IMR-90 (cell line): Measurements from ENCODE around the gene CD163L1. TPM values are rescaled to one million over a fixed set of nuclear protein-coding genes. Genes with fewer than 3 reads are reported as not detected.

ENCODE experiments used
- ATAC-seq: fragments of 200-7000 bp; cut with Tn5 transposase; 2 replicates; pipeline ENCODE4 v1.9.1; 2020; ENCODE audit warnings: low read depth, mild to moderate bottlenecking, moderate library complexity
- BruUV-seq: library from RNA; stranded (reverse); fragments of 400-500 nt; replicated peaks from 2 replicates; lab custom pipeline; 2021; lab: Mats Ljungman, UMichigan
- CTCF ChIA-PET: fragments of 300-600 bp; formaldehyde crosslinking; extraction: SDS; loops from one replicate; lab custom pipeline; 2021; ENCODE audit warnings: antibody characterized with exemption; lab: Yijun Ruan, JAX
- POLR2A ChIA-PET: fragments of 300-600 bp; sonication (Branson Sonifier 250); formaldehyde crosslinking; loops from one replicate; lab custom pipeline; 2022; ENCODE audit warnings: antibody characterized with exemption; ENCODE audit not compliant: unreplicated experiment; lab: Charles Lee
- DNase-seq: peaks from one replicate; pipeline ENCODE4 v3.0.0; 2013
- H2AFZ ChIP-seq: replicated peaks from 2 replicates; pipeline ENCODE3; 2013; ENCODE audit warnings: low read length, mild to moderate bottlenecking; ENCODE audit not compliant: poor library complexity
- H2AK5ac ChIP-seq: 2 replicates; pipeline ENCODE4 v1.6.1; 2013; ENCODE audit warnings: low read depth, low read length, inconsistent platforms
- H2AK9ac ChIP-seq: replicated peaks from 2 replicates; pipeline ENCODE3; 2013; ENCODE audit warnings: mild to moderate bottlenecking, low read depth, low read length, moderate library complexity; ENCODE audit not compliant: poor library complexity
- H2BK120ac ChIP-seq: 2 replicates; pipeline ENCODE4 v1.6.1; 2013; ENCODE audit warnings: low read depth, low read length, inconsistent platforms
- H2BK15ac ChIP-seq: 3 replicates; pipeline ENCODE4 v1.6.1; 2013; ENCODE audit warnings: low read depth, low read length, inconsistent platforms
- H2BK20ac ChIP-seq: 2 replicates; pipeline ENCODE4 v1.6.1; 2013; ENCODE audit warnings: low read depth, mild to moderate bottlenecking, inconsistent platforms, low read length, moderate library complexity
- H2BK5ac ChIP-seq: 2 replicates; pipeline ENCODE4 v1.6.1; 2013; ENCODE audit warnings: mild to moderate bottlenecking, low read depth, low read length, inconsistent platforms; ENCODE audit not compliant: poor library complexity, severe bottlenecking
- H3K14ac ChIP-seq: replicated peaks from 2 replicates; pipeline ENCODE4 v1.6.1; 2013; ENCODE audit warnings: low read depth, low read length, inconsistent platforms
- H3K18ac ChIP-seq: 2 replicates; pipeline ENCODE4 v1.6.1; 2013; ENCODE audit warnings: low read depth, low read length, control low read depth
- H3K23ac ChIP-seq: 2 replicates; pipeline ENCODE4 v1.6.1; 2013; ENCODE audit warnings: low read depth, low read length, inconsistent platforms
- H3K27ac ChIP-seq: 2 replicates; pipeline ENCODE4 v1.5.1; 2013; ENCODE audit warnings: mild to moderate bottlenecking, control low read depth, low read length; ENCODE audit not compliant: insufficient read depth
- H3K27me3 ChIP-seq: 2 replicates; pipeline ENCODE4 v1.6.1; 2013; ENCODE audit warnings: low read length; ENCODE audit not compliant: control insufficient read depth, insufficient read depth
- H3K36me3 ChIP-seq: 2 replicates; pipeline ENCODE4 v1.6.1; 2013; ENCODE audit warnings: low read length, mixed read lengths; ENCODE audit not compliant: control insufficient read depth, insufficient read depth
- H3K4ac ChIP-seq: 2 replicates; pipeline ENCODE4 v1.6.1; 2013; ENCODE audit warnings: low read depth, low read length, inconsistent platforms
- H3K4me1 ChIP-seq: 2 replicates; pipeline ENCODE4 v1.6.1; 2013; ENCODE audit warnings: low read length, mixed read lengths; ENCODE audit not compliant: control insufficient read depth, insufficient read depth
- H3K4me2 ChIP-seq: 2 replicates; pipeline ENCODE4 v1.6.1; 2013; ENCODE audit warnings: low read depth, mild to moderate bottlenecking, control low read depth, low read length, moderate library complexity
- H3K4me3 ChIP-seq: 2 replicates; pipeline ENCODE4 v1.5.1; 2013; ENCODE audit warnings: low read depth, mild to moderate bottlenecking, control low read depth, low read length, moderate library complexity; ENCODE audit not compliant: insufficient read depth
- H3K56ac ChIP-seq: 2 replicates; pipeline ENCODE4 v1.6.1; 2013; ENCODE audit warnings: low read length, inconsistent platforms; ENCODE audit not compliant: insufficient read depth; ENCODE audit errors: extremely low read depth
- H3K79me1 ChIP-seq, 2 experiments: 2 replicates each; pipeline ENCODE4 v1.6.1; 2013; ENCODE audit warnings: low read length in 2 of 2, inconsistent platforms in 1 of 2, low read depth in 1 of 2
- H3K9ac ChIP-seq: 2 replicates; pipeline ENCODE4 v1.6.1; 2013; ENCODE audit warnings: low read depth, low read length, control low read depth
- H3K9me1 ChIP-seq: 2 replicates; pipeline ENCODE4 v1.6.1; 2013; ENCODE audit warnings: low read length, inconsistent platforms; ENCODE audit not compliant: insufficient read depth
- H3K9me3 ChIP-seq: 2 replicates; pipeline ENCODE4 v1.6.1; 2013; ENCODE audit warnings: low read length; ENCODE audit not compliant: control insufficient read depth, insufficient read depth
- H4K20me1 ChIP-seq: 2 replicates; pipeline ENCODE4 v1.6.1; 2013; ENCODE audit warnings: low read length, inconsistent platforms; ENCODE audit not compliant: insufficient read depth
- H4K5ac ChIP-seq: 2 replicates; pipeline ENCODE4 v1.6.1; 2013; ENCODE audit warnings: mild to moderate bottlenecking, low read depth, low read length, control low read depth
- H4K8ac ChIP-seq, 2 experiments: 2 replicates each; pipeline ENCODE4 v1.6.1; 2013; ENCODE audit warnings: low read depth in 2 of 2, low read length in 2 of 2, control low read depth in 1 of 2, inconsistent platforms in 1 of 2
- H4K91ac ChIP-seq: 2 replicates; pipeline ENCODE4 v1.6.1; 2013; ENCODE audit warnings: low read depth, low read length, inconsistent platforms; ENCODE audit not compliant: insufficient read depth
- BHLHE40 ChIP-seq: fragments of 150-350 bp; IDR thresholded peaks from 2 replicates; pipeline ENCODE4 v1.6.1; 2016; ENCODE audit warnings: mild to moderate bottlenecking, low read depth, low read length
- CEBPB ChIP-seq: IDR thresholded peaks from 2 replicates; pipeline ENCODE4 v1.6.1; 2012; ENCODE audit warnings: low read depth, low read length, improper control_type of control experiment
- ELK1 ChIP-seq: fragments of 150-350 bp; IDR thresholded peaks from 2 replicates; pipeline ENCODE4 v1.6.1; 2016; ENCODE audit warnings: low read depth, mild to moderate bottlenecking, low read length, moderate library complexity, borderline replicate concordance
- FOS ChIP-seq: fragments of 150-350 bp; IDR thresholded peaks from 2 replicates; pipeline ENCODE4 v1.6.1; 2016; ENCODE audit warnings: low read depth, low read length
- MAFK ChIP-seq: IDR thresholded peaks from 2 replicates; pipeline ENCODE4 v1.6.1; 2012; ENCODE audit warnings: low read depth, low read length, improper control_type of control experiment
- MAZ ChIP-seq: IDR thresholded peaks from 2 replicates; pipeline ENCODE4 v1.6.1; 2012; ENCODE audit warnings: low read depth, mild to moderate bottlenecking, low read length, improper control_type of control experiment, moderate library complexity, borderline replicate concordance
- MXI1 ChIP-seq: IDR thresholded peaks from 2 replicates; pipeline ENCODE4 v1.6.1; 2012; ENCODE audit warnings: low read depth, mild to moderate bottlenecking, low read length, moderate library complexity, borderline replicate concordance
- POLR2A ChIP-seq: IDR thresholded peaks from 2 replicates; pipeline ENCODE4 v1.6.1; 2012; ENCODE audit warnings: mild to moderate bottlenecking, low read depth, low read length
- RFX5 ChIP-seq: IDR thresholded peaks from 2 replicates; pipeline ENCODE4 v1.8.0; 2012; ENCODE audit warnings: low read depth, mild to moderate bottlenecking, low read length, moderate library complexity
- SMC3 ChIP-seq: fragments of 150-350 bp; IDR thresholded peaks from 2 replicates; pipeline ENCODE4 v1.6.1; 2016; ENCODE audit warnings: low read depth, mild to moderate bottlenecking, antibody characterized with exemption, low read length, moderate library complexity
- USF2 ChIP-seq: fragments of 150-350 bp; IDR thresholded peaks from 2 replicates; pipeline ENCODE4 v1.6.1; 2017; ENCODE audit warnings: mild to moderate bottlenecking, antibody characterized with exemption, low read length, low read depth
- WGBS, 2 experiments: methylation state at CpG; one replicate each; pipeline versions ENCODE4 v1.1.5 to v1.1.7; 2013; ENCODE audit warnings: missing lambda C conversion rate in 2 of 2; ENCODE audit not compliant: insufficient read length in 1 of 2; ENCODE audit errors: extremely low coverage in 2 of 2; 5-methylcytosine and 5-hydroxymethylcytosine counted together
- dilution Hi-C: fragments of 300-500 bp; cut with HindIII; formaldehyde crosslinking; loops from one replicate; pipeline ENCODE4 v1.14.3; 2018; ENCODE audit warnings: low sequenced_read_pairs; ENCODE audit not compliant: unreplicated experiment
- in situ Hi-C: fragments of 300-500 bp; cut with MboI; formaldehyde crosslinking; loops from 3 replicates; pipeline ENCODE4 v1.14.3; 2019; ENCODE audit warnings: low sequenced_read_pairs, inconsistent platforms, mixed read lengths
- intact Hi-C: fragments of 100-400 bp; cut with micrococcal nuclease; formaldehyde crosslinking; loops from 2 replicates; pipeline ENCODE4 v1.10.0; 2022
- polyA plus RNA-seq, 3 experiments: library from polyadenylated mRNA; depleted of rRNA; stranded (reverse); fragments of >200 nt; gene quantifications; 2 replicates each; pipeline ENCODE4 v1.2.3, GENCODE V29; 2012; ENCODE audit warnings: low replicate concordance in 1 of 3
- total RNA-seq: library from RNA; depleted of rRNA; stranded (reverse); fragments of >200 nt; gene quantifications from 2 replicates; pipeline ENCODE4 v1.2.3, GENCODE V29; 2012

Gene CD163L1
- total and polyA plus RNA-seq, 2 of the 4 experiments (the other 2 are of a cell fraction), result 0.50 to 1.6 TPM

- no peak overlapping the region for H2BK120ac ChIP-seq
- POLR2A ChIA-PET, result no interaction called here
- no peak for ATAC-seq
Measured at GRCh38 chr12:7403466-7403865, 40.5 kb downstream of the CD163L1 start.

More at GRCh38 chr12:7403466-7403865, 40.5 kb downstream of the CD163L1 start:
- H3K23ac ChIP-seq, result no peak overlapping the region
- no peaks in the 10 kb centered on the region for H3K27me3 ChIP-seq
- no peak overlapping the region for H2AK9ac ChIP-seq
- H3K9me3 ChIP-seq, result no peaks in the 10 kb centered on the region
- H3K4me2 ChIP-seq, result no peak overlapping the region
- no peak overlapping the region for H2BK20ac ChIP-seq
- CTCF ChIA-PET, result interaction anchor here (1.5 kb wide), 1 partner anchor 22 kb away, joined by 3 read pairs; no protein-coding TSS in a partner anchor
- H3K27ac ChIP-seq, result no peak overlapping the region
- no peak overlapping the region for H2BK15ac ChIP-seq
- H4K8ac ChIP-seq, result no peak overlapping the region
- dilution Hi-C loops (no loop called here), in situ Hi-C loops (no loop called here), intact Hi-C loops (no loop called here)
- H2AFZ ChIP-seq, result no peak overlapping the region
- no peak overlapping the region for H3K4ac ChIP-seq
- no peak overlapping the region for H3K14ac ChIP-seq
- H2BK5ac ChIP-seq, result no peak overlapping the region
- H3K79me1 ChIP-seq, result no peaks in the 10 kb centered on the region
- no peak for TF ChIP-seq MXI1
- TF ChIP-seq SMC3, result no peak
- no peak for TF ChIP-seq BHLHE40
- TF ChIP-seq ELK1, result no peak
- TF ChIP-seq MAFK, result no peak
- no peak for TF ChIP-seq RFX5
- TF ChIP-seq CEBPB, result no peak
- TF ChIP-seq USF2, result no peak
- TF ChIP-seq POLR2A, result no peak
- TF ChIP-seq MAZ, result no peak
- no peak for TF ChIP-seq FOS
- no peak overlapping the region for H4K91ac ChIP-seq
- H3K9ac ChIP-seq, result no peak overlapping the region
- DNase-seq, result peak; percentile 4
- H3K36me3 ChIP-seq, result no peaks in the 10 kb centered on the region
- no peak overlapping the region for H3K4me3 ChIP-seq
- no peaks in the 10 kb centered on the region for H3K4me1 ChIP-seq
- no peaks in the 10 kb centered on the region for H4K20me1 ChIP-seq
- BruUV-seq, result no TSS peak
- H3K9me1 ChIP-seq, result no peaks in the 10 kb centered on the region
- H2AK5ac ChIP-seq, result no peak overlapping the region
- no peak overlapping the region for H4K5ac ChIP-seq
- no peak overlapping the region for H3K56ac ChIP-seq
- no peak overlapping the region for H3K18ac ChIP-seq
- WGBS, 2 experiments, result 74% methylated on average over 6 of the region's 7 CpGs; no CpG with 5 or more reads in 1 of the 2 experiments
